ENCODE data around the gene CTU2.

- TF ChIP-seq CTCF (IDR thresholded peaks at IDR 0.05) = no peak
- no peak for TF ChIP-seq POLR2A (IDR thresholded peaks at IDR 0.05)
Observed at GRCh38 chr16:88720396-88720970, 14.2 kb downstream of the CTU2 start.
